Keratinocyte (primary cell): Measurements from ENCODE around the gene SEL1L. TPM values are rescaled to one million over a fixed set of nuclear protein-coding genes. Genes with fewer than 3 reads are reported as not detected.

ENCODE experiments used
- DNase-seq: peaks from one replicate; pipeline ENCODE4 v3.0.0-alpha.2; 2011; ENCODE audit warnings: low read depth, missing footprints, low spot score
- FAIRE-seq: peaks from 2 replicates; lab custom pipeline; 2011; peaks lifted over from hg19 to GRCh38; lab: Jason Lieb, UNC
- H2AFZ ChIP-seq: 2 replicates; pipeline ENCODE4 v1.6.0; 2012; ENCODE audit warnings: low read length, control low read depth, inconsistent platforms; ENCODE audit not compliant: control insufficient read depth
- H3K27ac ChIP-seq: 2 replicates; pipeline ENCODE4 v1.5.1; 2011; ENCODE audit warnings: low read length; ENCODE audit not compliant: control insufficient read depth, insufficient read depth
- H3K27me3 ChIP-seq: 3 replicates; pipeline ENCODE4 v1.6.0; 2011; ENCODE audit warnings: low read length; ENCODE audit not compliant: control insufficient read depth, insufficient read depth; ENCODE audit errors: extremely low read depth
- H3K36me3 ChIP-seq, 2 experiments: 2 replicates in 1 of 2; 3 replicates in 1 of 2; pipeline ENCODE4 v1.5.1; 2011; ENCODE audit warnings: low read length in 2 of 2, mild to moderate bottlenecking in 1 of 2; ENCODE audit not compliant: control insufficient read depth in 2 of 2, insufficient read depth in 2 of 2; ENCODE audit errors: extremely low read depth in 1 of 2
- H3K4me1 ChIP-seq: 3 replicates; pipeline ENCODE4 v1.5.1; 2011; ENCODE audit warnings: low read length; ENCODE audit not compliant: control insufficient read depth, insufficient read depth; ENCODE audit errors: extremely low read depth
- H3K4me2 ChIP-seq: 3 replicates; pipeline ENCODE4 v1.6.0; 2011; ENCODE audit warnings: low read depth, low read length; ENCODE audit not compliant: control insufficient read depth, insufficient read depth; ENCODE audit errors: extremely low read depth
- H3K4me3 ChIP-seq, 3 experiments: fragments of 200-600 bp in 1 of 3; sonication (generic) in 1 of 3; 2 replicates in 2 of 3; 3 replicates in 1 of 3; pipeline ENCODE4 v1.5.1; 2011 to 2016; ENCODE audit warnings: low read length in 3 of 3, mild to moderate bottlenecking in 3 of 3, control low read depth in 2 of 3, inconsistent platforms in 1 of 3, low read depth in 1 of 3, mixed read lengths in 1 of 3, mixed run types in 1 of 3, moderate library complexity in 1 of 3; ENCODE audit not compliant: control insufficient read depth in 2 of 3, insufficient read depth in 2 of 3; ENCODE audit errors: extremely low read depth in 1 of 3
- H3K79me2 ChIP-seq: 2 replicates; pipeline ENCODE4 v1.6.0; 2012; ENCODE audit warnings: low read length; ENCODE audit not compliant: control insufficient read depth, insufficient read depth
- H3K9ac ChIP-seq: 3 replicates; pipeline ENCODE4 v1.6.0; 2011; ENCODE audit warnings: low read length; ENCODE audit not compliant: control insufficient read depth, insufficient read depth; ENCODE audit errors: extremely low read depth
- H3K9me1 ChIP-seq: 3 replicates; pipeline ENCODE4 v1.6.0; 2011; ENCODE audit warnings: low read length; ENCODE audit not compliant: control insufficient read depth, insufficient read depth; ENCODE audit errors: extremely low read depth
- H3K9me3 ChIP-seq: 2 replicates; pipeline ENCODE4 v1.5.1; 2012; ENCODE audit warnings: low read depth, low read length; ENCODE audit not compliant: control insufficient read depth
- H4K20me1 ChIP-seq: 3 replicates; pipeline ENCODE4 v1.6.0; 2011; ENCODE audit warnings: low read length; ENCODE audit not compliant: control insufficient read depth, insufficient read depth; ENCODE audit errors: extremely low read depth
- CTCF ChIP-seq, 3 experiments: IDR thresholded peaks in 1 of 3; conservative IDR thresholded peaks in 1 of 3; optimal IDR thresholded peaks in 1 of 3; 2 replicates in 2 of 3; 3 replicates in 1 of 3; pipeline versions ENCODE3 to v1.5.1; 2011; ENCODE audit warnings: low read length in 3 of 3, mild to moderate bottlenecking in 3 of 3, moderate library complexity in 2 of 3, control low read depth in 1 of 3, inconsistent platforms in 1 of 3; ENCODE audit not compliant: insufficient read depth in 2 of 3; ENCODE audit errors: extremely low read depth in 1 of 3
- EZH2 ChIP-seq: IDR thresholded peaks from one replicate; pipeline ENCODE4 v1.6.1; 2012; ENCODE audit warnings: inconsistent platforms, mild to moderate bottlenecking, low read length, moderate library complexity
- dilution Hi-C: fragments of 300-500 bp; cut with MboI; formaldehyde crosslinking; loops from one replicate; pipeline ENCODE4 v1.7.0; 2020; ENCODE audit warnings: low sequenced_read_pairs; ENCODE audit not compliant: extremely low pct_ligation_motif_present
- polyA plus RNA-seq, 5 experiments: library from polyadenylated mRNA; depleted of rRNA in 3 of 5; stranded (reverse) in 3 of 5; stranded (forward) in 1 of 5; unstranded in 1 of 5; fragments of >200 nt; gene quantifications; 1 replicate in 1 of 5; 2 replicates in 3 of 5; 3 replicates in 1 of 5; pipeline versions ENCODE4 v1.2.1 to v1.2.3, GENCODE V29; 2011 to 2012; ENCODE audit warnings: missing spikeins in 2 of 5, low read depth in 1 of 5, low replicate concordance in 1 of 5

Gene SEL1L
- polyA plus RNA-seq, 1 donor (not counting 4 experiments of a cell fraction or from before 2014, with no cell fraction given), result 19.7 TPM

DNA sequence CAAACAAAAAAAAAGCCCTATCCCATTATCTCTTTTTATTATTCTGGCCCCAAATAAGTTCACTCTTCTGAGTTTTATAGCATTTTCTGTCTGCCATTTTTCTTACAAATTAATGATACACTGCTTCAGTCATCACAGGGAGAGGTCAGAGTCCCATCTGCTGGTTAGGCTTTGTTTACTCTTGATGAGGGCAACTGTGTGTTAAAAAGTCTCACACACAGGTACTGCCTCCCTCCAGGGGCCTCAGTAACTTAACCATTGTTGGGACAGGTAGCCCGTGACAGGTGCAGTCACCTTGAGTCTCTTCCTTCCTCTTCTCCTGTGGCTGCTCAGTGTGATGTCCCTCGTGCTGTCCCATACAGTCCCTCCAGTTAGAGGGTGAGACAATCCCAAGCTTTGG, 45.5 kb upstream of the SEL1L start:
- no peak overlapping the region for H3K27ac ChIP-seq
- DNase-seq (no peak), FAIRE-seq (no peak)
- no peak overlapping the region for H3K9ac ChIP-seq
- no peak overlapping the region for H2AFZ ChIP-seq
- no peak overlapping the region for H3K4me2 ChIP-seq
- H3K79me2 ChIP-seq, result no peaks in the 10 kb centered on the region
- no peaks in the 10 kb centered on the region for H3K27me3 ChIP-seq
- dilution Hi-C loops, result no loop called here
- no peaks in the 10 kb centered on the region for H3K4me1 ChIP-seq
- TF ChIP-seq EZH2, result no peak
- TF ChIP-seq CTCF (optimal IDR thresholded peaks at IDR 0.05 in 1 of 3, IDR thresholded peaks at IDR 0.05 in 1 of 3, conservative IDR thresholded peaks at IDR 0.05 in 1 of 3; ENCODE audit: extremely low read depth in 1 of 3, insufficient read depth in 2 of 3, low read length in 3 of 3), result no peak
- H3K9me1 ChIP-seq, result no peaks in the 10 kb centered on the region
- H3K36me3 ChIP-seq, result no peaks in the 10 kb centered on the region
- no peaks in the 10 kb centered on the region for H4K20me1 ChIP-seq
- no peaks in the 10 kb centered on the region for H3K9me3 ChIP-seq
- no peak overlapping the region for H3K4me3 ChIP-seq

DNA sequence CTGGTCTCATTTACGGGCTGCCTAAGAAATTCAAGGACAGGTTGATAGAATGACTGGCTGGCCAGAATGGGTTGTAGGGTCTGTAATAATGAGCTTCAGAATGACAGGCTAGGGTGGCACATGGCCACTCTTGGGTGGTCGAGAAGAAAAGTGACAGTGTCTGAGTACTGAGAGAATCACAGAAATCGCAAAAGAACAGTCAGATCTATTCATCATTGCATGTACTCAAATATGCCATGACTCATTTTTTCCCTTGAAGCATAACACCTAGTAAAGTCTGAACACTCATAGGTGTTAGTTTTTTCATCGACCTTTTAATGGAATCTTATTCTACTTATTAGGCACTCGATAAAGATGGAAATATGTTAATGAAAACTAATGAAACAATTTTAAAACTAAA, 37.8 kb upstream of the SEL1L start:
- H3K9me3 ChIP-seq, result no peaks in the 10 kb centered on the region
- TF ChIP-seq CTCF (optimal IDR thresholded peaks at IDR 0.05 in 1 of 3, IDR thresholded peaks at IDR 0.05 in 1 of 3, conservative IDR thresholded peaks at IDR 0.05 in 1 of 3; ENCODE audit: extremely low read depth in 1 of 3, insufficient read depth in 2 of 3, low read length in 3 of 3), result no peak
- no peak for TF ChIP-seq EZH2
- H3K4me1 ChIP-seq, result no peaks in the 10 kb centered on the region
- no peak overlapping the region for H3K4me3 ChIP-seq
- H3K9ac ChIP-seq, result no peak overlapping the region
- H3K79me2 ChIP-seq, result no peaks in the 10 kb centered on the region
- DNase-seq (no peak), FAIRE-seq (no peak)
- dilution Hi-C loops, result no loop called here
- no peaks in the 10 kb centered on the region for H3K27me3 ChIP-seq
- no peaks in the 10 kb centered on the region for H3K36me3 ChIP-seq
- no peak overlapping the region for H3K27ac ChIP-seq
- no peaks in the 10 kb centered on the region for H4K20me1 ChIP-seq
- H3K4me2 ChIP-seq, result no peak overlapping the region
- H2AFZ ChIP-seq, result no peak overlapping the region
- H3K9me1 ChIP-seq, result no peaks in the 10 kb centered on the region
